ENCODE measurements around the gene UBE2K.

GRCh38 chr4:39818646-39819045 lies 120.7 kb downstream of the UBE2K start:
- TF ChIP-seq, protein P1, sequence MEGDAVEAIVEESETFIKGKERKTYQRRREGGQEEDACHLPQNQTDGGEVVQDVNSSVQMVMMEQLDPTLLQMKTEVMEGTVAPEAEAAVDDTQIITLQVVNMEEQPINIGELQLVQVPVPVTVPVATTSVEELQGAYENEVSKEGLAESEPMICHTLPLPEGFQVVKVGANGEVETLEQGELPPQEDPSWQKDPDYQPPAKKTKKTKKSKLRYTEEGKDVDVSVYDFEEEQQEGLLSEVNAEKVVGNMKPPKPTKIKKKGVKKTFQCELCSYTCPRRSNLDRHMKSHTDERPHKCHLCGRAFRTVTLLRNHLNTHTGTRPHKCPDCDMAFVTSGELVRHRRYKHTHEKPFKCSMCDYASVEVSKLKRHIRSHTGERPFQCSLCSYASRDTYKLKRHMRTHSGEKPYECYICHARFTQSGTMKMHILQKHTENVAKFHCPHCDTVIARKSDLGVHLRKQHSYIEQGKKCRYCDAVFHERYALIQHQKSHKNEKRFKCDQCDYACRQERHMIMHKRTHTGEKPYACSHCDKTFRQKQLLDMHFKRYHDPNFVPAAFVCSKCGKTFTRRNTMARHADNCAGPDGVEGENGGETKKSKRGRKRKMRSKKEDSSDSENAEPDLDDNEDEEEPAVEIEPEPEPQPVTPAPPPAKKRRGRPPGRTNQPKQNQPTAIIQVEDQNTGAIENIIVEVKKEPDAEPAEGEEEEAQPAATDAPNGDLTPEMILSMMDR (IDR thresholded peaks at IDR 0.05; ENCODE audit: poor library complexity): no peak
- TF ChIP-seq EZH2phosphoT487 (IDR thresholded peaks at IDR 0.05; ENCODE audit: low read depth, severe bottlenecking, unreplicated experiment) (no peak), EZH2 (IDR thresholded peaks at IDR 0.05; ENCODE audit: borderline replicate concordance) (no peak)

Data from hepatocyte (in vitro differentiated cells).